Upper lobe of left lung (tissue), 6 donors: ENCODE results near the gene UBE2L3. TPM values are rescaled to one million over a fixed set of nuclear protein-coding genes. Genes with fewer than 3 reads are reported as not detected.

ENCODE experiments used
- ATAC-seq, 2 donors: fragments of 200-7000 bp; cut with Tn5 transposase; one replicate each; pipeline ENCODE4 v1.9.1; 2022; ENCODE audit warnings: mild to moderate bottlenecking in 2 of 2, moderate library complexity in 2 of 2; ENCODE audit not compliant: low FRiP score in 2 of 2
- DNase-seq, 2 donors: peaks; one replicate each; pipeline ENCODE4 v3.0.0-alpha.2; 2019 to 2020
- H3K27ac ChIP-seq, 4 donors: fragments of 200-600 bp; sonication (generic); one replicate each; pipeline ENCODE4 v1.5.1; 2016 to 2019
- H3K27me3 ChIP-seq, 4 donors: fragments of 200-600 bp; sonication (generic); one replicate each; pipeline ENCODE4 v1.5.1; 2017 to 2019
- H3K36me3 ChIP-seq, 4 donors: fragments of 200-600 bp; sonication (generic); one replicate each; pipeline ENCODE4 v1.5.1; 2016 to 2019
- H3K4me1 ChIP-seq, 4 donors: fragments of 200-600 bp; sonication (generic); one replicate each; pipeline ENCODE4 v1.5.1; 2018 to 2019
- H3K4me3 ChIP-seq, 4 donors: fragments of 200-600 bp; sonication (generic); one replicate each; pipeline ENCODE4 v1.5.1; 2017 to 2019; ENCODE audit warnings: mild to moderate bottlenecking in 2 of 4, moderate library complexity in 1 of 4
- H3K9me3 ChIP-seq, 4 donors: fragments of 200-600 bp; sonication (generic); one replicate each; pipeline ENCODE4 v1.5.1; 2018 to 2019
- CTCF ChIP-seq, 6 experiments: fragments of 450-650 bp in 4 of 6; fragments of 200-600 bp in 2 of 6; sonication (generic) in 2 of 6; IDR thresholded peaks; one replicate each; pipeline ENCODE4 v1.5.1; 2016 to 2019; ENCODE audit warnings: antibody characterized with exemption in 6 of 6
- EP300 ChIP-seq, 4 donors: sonication (generic); formaldehyde crosslinking; IDR thresholded peaks; one replicate each; pipeline ENCODE4 v1.5.1; 2017; ENCODE audit warnings: antibody characterized with exemption in 4 of 4, control low read depth in 2 of 4
- POLR2A ChIP-seq, 4 donors: fragments of 450-650 bp; IDR thresholded peaks; one replicate each; pipeline ENCODE4 v1.5.1; 2016 to 2017; ENCODE audit warnings: antibody characterized with exemption in 4 of 4, mild to moderate bottlenecking in 2 of 4
- POLR2AphosphoS5 ChIP-seq, 2 donors: sonication (generic); formaldehyde crosslinking; IDR thresholded peaks; one replicate each; pipeline ENCODE4 v1.5.1; 2017; ENCODE audit warnings: antibody characterized with exemption in 2 of 2
- WGBS, 2 donors: methylation state at CpG; one replicate each; pipeline ENCODE4 v1.1.5; 2017 to 2018; 5-methylcytosine and 5-hydroxymethylcytosine counted together
- total RNA-seq, 6 donors: library from RNA; depleted of rRNA in 4 of 6; stranded (reverse); fragments of >200 nt in 4 of 6; gene quantifications; one replicate each; pipeline versions ENCODE4 v1.1.0 to v1.2.1, GENCODE V29; 2016 to 2021
- donor health status: DM: no; HTN: no; CAD: no; lungs with moderate emphysema.
- donor health status: DM: no; HTN: yes; CAD: no; lungs with severe emphysema.

Gene UBE2L3
- total RNA-seq, 6 donors from 2014 or later: 24.1 to 45.8 (median 39.2) TPM

DNA sequence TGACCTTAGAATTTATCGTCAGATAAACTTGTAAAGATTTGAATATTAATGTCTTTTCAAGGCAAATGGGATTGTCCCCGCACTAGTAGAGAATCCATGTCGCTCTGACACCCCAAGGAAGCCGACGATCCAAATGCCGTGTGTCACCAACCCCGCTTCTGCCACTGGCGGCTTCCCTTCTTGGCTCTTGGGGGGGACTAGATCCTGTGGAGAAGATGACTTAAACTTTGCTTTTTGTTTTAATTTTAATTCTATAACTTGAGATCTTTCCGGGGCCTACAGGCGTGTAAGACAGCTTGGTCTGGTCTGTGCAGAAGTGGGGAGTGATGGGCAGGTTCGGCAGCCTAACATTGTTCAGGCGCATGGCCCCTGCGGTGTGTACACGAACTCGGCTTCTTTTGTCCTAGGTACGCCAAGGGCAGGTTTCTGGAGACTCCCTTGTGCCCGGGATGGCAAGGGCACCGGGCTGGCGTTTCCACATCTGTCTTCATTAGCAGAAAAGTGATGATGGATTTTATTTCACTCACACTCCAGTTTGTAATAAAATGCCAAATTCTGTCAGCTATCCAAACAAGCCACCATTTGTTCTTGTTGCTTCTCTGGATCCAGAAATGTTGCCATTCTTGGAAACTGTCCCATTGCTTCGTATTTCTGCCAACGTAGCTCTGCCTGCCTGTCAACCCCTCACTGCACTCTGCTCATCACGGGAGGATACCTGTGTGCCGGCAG, 55.6 kb downstream of the UBE2L3 start:
- no peak for ATAC-seq

DNA sequence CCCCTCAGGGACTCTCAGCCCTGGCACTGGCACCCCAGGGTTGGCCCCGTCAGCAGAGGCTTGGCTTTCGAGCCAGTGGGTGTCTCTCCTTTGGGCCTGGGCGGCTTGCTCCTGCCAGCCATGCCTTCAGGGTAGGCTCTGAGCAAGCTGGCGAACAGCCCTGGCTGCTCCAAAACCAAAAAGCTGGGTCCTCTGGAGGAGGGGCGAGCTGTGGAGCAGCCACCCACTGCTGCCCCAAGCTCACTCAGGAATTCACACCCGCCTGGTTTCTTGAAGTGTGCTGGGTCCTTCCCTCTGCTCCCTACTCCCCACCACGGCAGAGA, 56.1 kb downstream of the UBE2L3 start:
- Histone ChIP-seq H3K4me1 (peaks cover 8 to 46% (median 16%) of the 10 kb centered on the region in 4 donors), H3K27ac (no peak overlapping the region), H3K4me3 (no peak overlapping the region), H3K36me3 (peaks cover 0 to 21% (median 13%) of the 10 kb centered on the region in 4 donors), H3K27me3 (no peaks in the 10 kb centered on the region), H3K9me3 (no peaks in the 10 kb centered on the region)
- 88% methylated on average over 4 of the region's 7 CpGs; no CpG with 5 or more reads in 1 of the 2 donors for WGBS, 2 donors
- DNase-seq (no peak), ATAC-seq (no peak)
- TF ChIP-seq POLR2A (IDR thresholded peaks at IDR 0.05) (no peak), POLR2AphosphoS5 (IDR thresholded peaks at IDR 0.05) (no peak), EP300 (IDR thresholded peaks at IDR 0.05) (no peak), CTCF (IDR thresholded peaks at IDR 0.05) (no peak)

More for the DNA sequence above, 55.6 kb downstream of the UBE2L3 start:
- WGBS, 2 donors: 89 to 92% methylated on average over 22 to 23 of the region's 23 CpGs
- TF ChIP-seq EP300 (IDR thresholded peaks at IDR 0.05): no peak
- no peak for TF ChIP-seq POLR2A (IDR thresholded peaks at IDR 0.05)
- TF ChIP-seq POLR2AphosphoS5 (IDR thresholded peaks at IDR 0.05): no peak
- TF ChIP-seq CTCF (IDR thresholded peaks at IDR 0.05): no peak
- Histone ChIP-seq H3K9me3 (no peaks in the 10 kb centered on the region), H3K4me3 (no peak overlapping the region), H3K36me3 (peaks cover 0 to 26% (median 12%) of the 10 kb centered on the region in 4 donors), H3K4me1 (peaks cover 4 to 41% (median 12%) of the 10 kb centered on the region in 4 donors), H3K27ac (no peak overlapping the region), H3K27me3 (no peaks in the 10 kb centered on the region)
- DNase-seq: no peak

DNA sequence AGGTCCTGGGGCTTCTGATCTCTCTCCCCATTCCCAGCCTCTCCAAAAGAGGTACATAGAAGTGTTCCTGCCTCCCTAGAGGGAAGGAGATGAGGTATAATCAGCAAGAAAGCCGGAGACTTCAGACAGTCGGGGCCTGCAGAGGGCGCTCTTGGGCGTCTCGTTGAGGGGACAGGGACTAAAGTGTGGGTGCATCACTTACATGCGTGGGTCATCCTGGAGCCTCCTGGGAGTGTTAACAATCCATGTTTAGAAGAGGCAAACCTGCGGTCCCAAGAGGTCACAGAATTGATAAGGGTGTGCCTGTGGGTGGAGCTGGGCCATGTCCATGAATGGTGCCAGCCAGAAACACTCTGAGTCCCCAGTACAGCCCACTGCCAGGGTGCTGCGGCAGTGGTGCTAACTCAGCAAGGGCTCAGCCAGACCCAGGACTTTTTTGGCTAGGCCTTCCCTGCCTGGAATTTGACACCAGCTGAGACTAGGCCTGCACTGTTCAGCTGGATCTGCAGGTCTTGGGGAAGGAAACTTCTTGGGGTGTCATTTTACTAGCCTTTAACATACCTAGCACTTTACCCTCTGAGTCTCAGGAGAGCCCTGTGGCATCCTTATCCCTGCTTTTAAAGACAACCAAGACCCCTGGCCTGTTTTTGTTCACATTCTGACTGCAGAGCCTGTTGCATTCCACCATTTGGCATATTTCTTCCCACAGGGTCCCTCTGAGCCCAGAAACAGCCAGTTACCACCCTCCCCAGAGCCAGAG, 56.8 kb downstream of the UBE2L3 start:
- H3K27ac ChIP-seq: no peak overlapping the region

More for the DNA sequence above, 56.8 kb downstream of the UBE2L3 start:
- 75 to 80% methylated on average over 2 to 8 of the region's 8 CpGs for WGBS, 2 donors
- peaks cover 14 to 53% (median 23%) of the 10 kb centered on the region in 4 donors for H3K4me1 ChIP-seq
- TF ChIP-seq POLR2A (IDR thresholded peaks at IDR 0.05) (no peak), POLR2AphosphoS5 (IDR thresholded peaks at IDR 0.05) (no peak), EP300 (IDR thresholded peaks at IDR 0.05) (no peak), CTCF (IDR thresholded peaks at IDR 0.05) (no peak)
- no peaks in the 10 kb centered on the region for H3K9me3 ChIP-seq
- peaks cover 0 to 21% (median 10%) of the 10 kb centered on the region in 4 donors for H3K36me3 ChIP-seq
- no peak for ATAC-seq
- no peak overlapping the region for H3K4me3 ChIP-seq
- no peaks in the 10 kb centered on the region for H3K27me3 ChIP-seq
- no peak for DNase-seq
